ACC112 (cell line): ENCODE measurements around the gene MAN2A2.
"Not testable (repeated sequence)": the region's sequence is repeated elsewhere in the genome, so short reads cannot be mapped to it uniquely, and the experiment has no call there.

Experiments
- H2AFZ ChIP-seq: fragments of 200-600 bp; sonication (generic); one replicate; pipeline ENCODE4 v1.6.0; 2017; ENCODE audit warnings: antibody characterized with exemption, low read length; ENCODE audit not compliant: unreplicated experiment
- H3K27ac ChIP-seq: fragments of 200-600 bp; sonication (generic); 2 replicates; pipeline ENCODE4 v1.5.1; 2014; ENCODE audit warnings: low read depth, mild to moderate bottlenecking, antibody characterized with exemption, low read length, moderate library complexity
- H3K27me3 ChIP-seq: fragments of 200-600 bp; sonication (generic); 2 replicates; pipeline ENCODE4 v1.6.1; 2014; ENCODE audit warnings: mild to moderate bottlenecking, antibody characterized with exemption, low read length, moderate library complexity, mixed read lengths; ENCODE audit not compliant: insufficient read depth
- H3K36me3 ChIP-seq: fragments of 200-600 bp; sonication (generic); 2 replicates; pipeline ENCODE4 v1.6.1; 2016; ENCODE audit warnings: mild to moderate bottlenecking, antibody characterized with exemption, low read length, moderate library complexity, mixed read lengths; ENCODE audit not compliant: insufficient read depth
- H3K4me1 ChIP-seq: fragments of 200-600 bp; sonication (generic); one replicate; pipeline ENCODE4 v1.6.1; 2016; ENCODE audit warnings: low read length, mixed read lengths; ENCODE audit not compliant: insufficient read depth, unreplicated experiment, control insufficient read depth
- H3K4me3 ChIP-seq: fragments of 200-600 bp; sonication (generic); 2 replicates; pipeline ENCODE4 v1.5.1; 2014; ENCODE audit warnings: mild to moderate bottlenecking, low read depth, low read length
- H3K79me2 ChIP-seq: fragments of 200-600 bp; sonication (generic); one replicate; pipeline ENCODE4 v1.6.0; 2016; ENCODE audit warnings: low read length; ENCODE audit not compliant: control insufficient read depth, unreplicated experiment, insufficient read depth

Gene MAN2A2

DNA sequence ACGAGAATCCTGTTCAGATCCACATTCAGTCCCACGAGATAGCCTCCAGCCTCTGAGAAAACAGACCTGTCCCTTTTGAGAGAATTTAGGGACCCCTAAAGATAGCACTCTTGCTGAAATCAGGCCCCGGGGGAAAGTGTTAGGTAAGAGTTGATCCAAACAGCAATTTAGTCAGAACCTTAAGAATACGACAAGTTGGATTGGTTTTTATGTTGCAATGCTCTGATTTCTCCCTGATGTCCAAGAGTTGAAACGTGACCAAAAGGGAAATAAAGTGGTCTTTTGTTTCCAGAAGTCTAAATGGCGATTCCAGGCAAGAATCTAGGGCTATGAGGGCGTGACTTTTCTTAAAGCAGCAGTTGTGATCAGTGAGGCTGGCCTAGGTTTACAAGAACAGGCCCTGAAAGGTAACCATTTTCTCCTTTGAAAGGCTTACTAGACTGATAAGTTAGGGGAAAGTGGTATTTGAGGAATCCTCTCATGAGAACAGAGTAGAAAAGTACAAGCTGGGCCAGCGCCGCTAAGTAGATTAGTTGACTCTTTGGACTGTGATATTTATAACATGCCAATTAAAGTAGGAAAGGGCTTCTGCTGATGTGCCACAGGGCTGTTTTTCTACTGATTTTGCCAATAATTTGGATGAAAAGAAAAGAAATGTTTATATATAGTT lies 4.9 kb downstream of the MAN2A2 start:
- Histone ChIP-seq H3K27me3 (no peaks in the 10 kb centered on the region), H3K36me3 (no peaks in the 10 kb centered on the region), H3K27ac (no peak overlapping the region)

DNA sequence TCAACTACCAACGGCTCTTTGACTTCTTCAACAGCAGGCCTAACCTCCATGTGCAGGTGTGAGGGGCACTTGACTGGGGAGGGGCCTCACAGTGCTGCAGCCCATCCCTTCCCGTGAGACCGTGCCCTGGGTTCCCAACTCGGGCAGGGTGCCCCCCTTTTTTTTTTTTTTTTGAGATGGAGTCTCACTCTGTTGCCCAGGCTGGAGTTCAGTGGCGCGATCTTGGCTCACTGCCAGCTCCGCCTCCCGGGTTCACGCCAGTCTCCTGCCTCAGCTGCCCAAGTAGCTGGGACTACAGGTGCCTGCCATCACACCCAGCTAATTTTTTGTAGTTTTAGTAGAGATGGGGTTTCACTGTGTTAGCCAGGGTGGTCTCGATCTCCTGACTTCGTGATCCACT lies 6.3 kb downstream of the MAN2A2 start:
- H2AFZ ChIP-seq, H3K27me3 ChIP-seq, H3K79me2 ChIP-seq, H3K4me3 ChIP-seq, H3K36me3 ChIP-seq, H3K4me1 ChIP-seq, H3K27ac ChIP-seq: not testable (repeated sequence)

More for the DNA sequence above, 4.9 kb downstream of the MAN2A2 start:
- H3K4me1 ChIP-seq, result no peaks in the 10 kb centered on the region
- no peak overlapping the region for H3K4me3 ChIP-seq
- H3K79me2 ChIP-seq, result no peaks in the 10 kb centered on the region
- H2AFZ ChIP-seq, result no peak overlapping the region

DNA sequence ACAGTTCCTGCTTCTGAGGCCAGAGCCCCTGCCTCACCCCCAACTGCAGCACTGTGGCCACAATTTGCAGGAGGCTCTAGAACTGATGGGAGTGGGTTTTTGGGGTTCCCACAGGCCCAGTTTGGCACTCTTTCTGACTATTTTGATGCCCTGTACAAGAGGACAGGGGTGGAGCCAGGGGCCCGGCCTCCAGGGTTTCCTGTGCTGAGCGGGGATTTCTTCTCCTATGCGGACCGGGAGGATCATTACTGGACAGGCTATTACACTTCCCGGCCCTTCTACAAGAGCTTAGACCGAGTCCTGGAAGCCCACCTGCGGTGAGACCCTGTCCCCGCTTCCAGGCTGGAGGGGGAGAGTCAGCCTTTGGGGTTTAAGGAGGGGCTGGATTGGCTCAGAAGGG lies 6.9 kb downstream of the MAN2A2 start:
- Histone ChIP-seq H3K27ac (no peak overlapping the region), H3K27me3 (no peaks in the 10 kb centered on the region), H3K4me3 (no peak overlapping the region), H2AFZ (no peak overlapping the region), H3K36me3 (no peaks in the 10 kb centered on the region), H3K4me1 (no peaks in the 10 kb centered on the region), H3K79me2 (no peaks in the 10 kb centered on the region)

DNA sequence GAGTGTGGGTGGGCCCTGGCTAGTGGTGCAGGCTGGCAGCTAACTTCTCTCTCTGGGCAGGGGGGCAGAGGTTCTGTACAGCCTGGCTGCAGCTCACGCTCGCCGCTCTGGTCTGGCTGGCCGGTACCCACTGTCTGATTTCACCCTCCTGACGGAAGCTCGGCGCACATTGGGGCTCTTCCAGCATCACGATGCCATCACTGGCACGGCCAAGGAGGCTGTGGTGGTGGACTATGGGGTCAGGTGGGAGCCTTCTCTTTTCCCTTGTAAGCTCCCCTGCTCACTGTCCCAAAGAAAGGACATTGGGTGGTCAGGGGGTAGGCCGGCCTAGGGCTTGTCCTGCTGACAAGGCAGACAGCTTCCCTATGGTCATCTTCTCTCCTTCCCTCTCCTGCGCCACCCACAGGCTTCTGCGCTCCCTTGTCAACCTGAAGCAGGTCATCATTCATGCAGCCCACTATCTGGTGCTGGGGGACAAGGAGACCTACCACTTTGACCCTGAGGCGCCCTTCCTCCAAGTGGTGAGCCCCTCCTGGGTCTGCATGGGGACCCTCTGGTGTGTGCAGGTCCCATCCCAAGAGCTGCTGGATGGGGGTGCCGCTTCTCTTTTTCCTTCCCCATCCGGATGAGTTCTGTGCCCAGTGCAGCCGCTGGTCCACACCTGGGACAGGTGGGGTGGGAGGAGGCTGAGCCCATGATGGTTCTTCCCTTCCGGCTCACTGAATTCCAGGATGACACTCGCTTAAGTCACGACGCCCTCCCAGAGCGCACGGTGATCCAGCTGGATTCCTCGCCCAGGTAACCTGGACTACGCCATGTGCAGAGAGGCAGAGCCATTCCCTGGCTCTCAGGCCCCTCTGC lies 7.6 kb downstream of the MAN2A2 start:
- Histone ChIP-seq H3K27me3 (no peaks in the 10 kb centered on the region), H3K27ac (no peak overlapping the region), H3K36me3 (no peaks in the 10 kb centered on the region), H3K4me1 (no peaks in the 10 kb centered on the region), H2AFZ (no peak overlapping the region), H3K4me3 (no peak overlapping the region), H3K79me2 (no peaks in the 10 kb centered on the region)

DNA sequence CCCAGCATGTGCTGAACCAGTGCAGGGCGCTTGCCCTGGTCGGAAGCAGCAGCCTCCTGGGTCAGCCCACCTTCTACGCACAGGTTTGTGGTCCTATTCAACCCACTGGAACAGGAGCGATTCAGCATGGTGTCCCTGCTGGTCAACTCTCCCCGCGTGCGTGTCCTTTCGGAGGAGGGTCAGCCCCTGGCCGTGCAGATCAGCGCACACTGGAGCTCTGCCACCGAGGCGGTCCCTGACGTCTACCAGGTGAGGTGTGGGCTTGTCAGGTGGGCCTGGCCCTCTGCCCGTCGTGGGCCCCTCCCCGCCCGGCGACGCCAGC lies 8.2 kb downstream of the MAN2A2 start:
- no peaks in the 10 kb centered on the region for H3K27me3 ChIP-seq
- H3K4me1 ChIP-seq, result no peaks in the 10 kb centered on the region
- no peak overlapping the region for H2AFZ ChIP-seq
- no peaks in the 10 kb centered on the region for H3K36me3 ChIP-seq
- H3K27ac ChIP-seq, result no peak overlapping the region
- no peak overlapping the region for H3K4me3 ChIP-seq
- no peaks in the 10 kb centered on the region for H3K79me2 ChIP-seq

DNA sequence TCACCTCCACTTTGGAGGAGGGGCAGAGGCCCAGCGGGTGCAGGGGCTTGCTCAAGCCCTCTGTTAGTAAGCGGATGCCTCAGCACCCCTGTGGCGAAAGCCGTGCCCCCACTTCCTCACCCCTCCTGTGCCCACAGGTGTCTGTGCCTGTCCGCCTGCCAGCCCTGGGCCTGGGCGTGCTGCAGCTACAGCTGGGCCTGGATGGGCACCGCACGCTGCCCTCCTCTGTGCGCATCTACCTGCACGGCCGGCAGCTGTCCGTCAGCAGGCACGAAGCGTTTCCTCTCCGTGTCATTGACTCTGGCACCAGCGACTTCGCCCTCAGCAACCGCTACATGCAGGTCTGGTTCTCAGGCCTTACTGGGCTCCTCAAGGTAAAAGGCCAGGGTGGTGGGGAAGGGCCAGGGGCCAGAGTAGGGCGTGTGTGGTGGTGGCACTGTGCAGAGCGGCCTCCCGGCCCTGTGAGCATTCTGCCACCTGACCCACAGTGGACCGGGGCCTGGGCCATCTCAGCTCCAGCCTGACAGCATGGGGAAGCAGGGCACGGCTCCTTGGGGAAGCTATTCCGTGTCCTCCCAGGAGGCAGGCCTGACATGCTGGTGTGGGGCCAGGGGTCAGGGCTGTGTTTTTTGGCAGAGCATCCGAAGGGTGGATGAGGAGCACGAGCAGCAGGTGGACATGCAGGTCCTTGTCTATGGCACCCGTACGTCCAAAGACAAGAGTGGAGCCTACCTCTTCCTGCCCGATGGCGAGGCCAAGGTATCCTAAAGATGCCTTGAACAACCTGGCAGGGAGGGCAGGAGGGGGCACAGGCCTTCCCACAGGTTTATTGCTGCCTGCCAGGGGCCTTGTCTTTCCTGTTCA lies 9.0 kb downstream of the MAN2A2 start:
- H3K36me3 ChIP-seq, result no peaks in the 10 kb centered on the region

DNA sequence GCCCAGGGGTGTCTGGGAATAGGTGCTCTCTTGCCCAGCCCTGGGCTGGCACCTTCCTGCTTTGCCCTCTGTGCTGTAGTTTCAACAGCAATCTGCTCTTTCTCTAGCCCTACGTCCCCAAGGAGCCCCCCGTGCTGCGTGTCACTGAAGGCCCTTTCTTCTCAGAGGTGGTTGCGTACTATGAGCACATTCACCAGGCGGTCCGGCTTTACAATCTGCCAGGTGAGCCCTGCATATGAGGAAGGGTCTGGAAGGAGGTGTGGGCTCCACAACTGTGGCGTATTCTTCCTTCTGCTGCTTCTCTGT lies 9.6 kb downstream of the MAN2A2 start:
- Histone ChIP-seq H3K27me3 (no peaks in the 10 kb centered on the region), H3K4me3 (no peak overlapping the region), H2AFZ (no peak overlapping the region), H3K79me2 (no peaks in the 10 kb centered on the region), H3K27ac (no peak overlapping the region), H3K4me1 (no peaks in the 10 kb centered on the region), H3K36me3 (no peaks in the 10 kb centered on the region)

More for the DNA sequence above, 9.0 kb downstream of the MAN2A2 start:
- no peak overlapping the region for H3K27ac ChIP-seq
- no peaks in the 10 kb centered on the region for H3K79me2 ChIP-seq
- no peak overlapping the region for H3K4me3 ChIP-seq
- H3K27me3 ChIP-seq, result no peaks in the 10 kb centered on the region
- no peak overlapping the region for H2AFZ ChIP-seq
- H3K4me1 ChIP-seq, result no peaks in the 10 kb centered on the region

DNA sequence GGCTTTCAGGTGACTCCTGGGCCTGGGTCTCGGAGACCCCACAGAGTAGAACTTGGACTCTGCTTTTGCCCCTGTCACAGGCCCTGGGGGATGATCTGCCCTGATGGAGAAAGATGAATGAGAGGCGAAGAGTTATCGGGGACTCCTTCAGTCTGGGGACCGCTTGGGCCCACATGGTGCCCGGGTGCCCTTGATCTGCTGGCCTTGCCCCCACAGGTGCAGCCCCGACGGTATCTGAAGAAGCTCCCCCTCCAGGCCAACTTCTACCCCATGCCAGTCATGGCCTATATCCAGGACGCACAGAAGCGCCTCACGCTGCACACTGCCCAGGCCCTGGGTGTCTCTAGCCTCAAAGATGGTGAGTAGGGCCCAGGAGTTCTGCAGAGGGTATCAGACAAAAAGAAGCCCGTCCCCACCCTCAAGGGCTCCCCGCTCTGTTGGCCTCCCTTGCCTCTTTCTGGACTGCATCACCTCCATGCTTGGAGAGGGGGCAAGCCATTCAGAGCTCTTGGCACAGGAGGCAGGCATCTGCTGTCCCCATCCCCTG lies 10.4 kb downstream of the MAN2A2 start:
- H3K27me3 ChIP-seq, result no peaks in the 10 kb centered on the region
- H2AFZ ChIP-seq, result no peak overlapping the region
- H3K4me3 ChIP-seq, result no peak overlapping the region
- H3K4me1 ChIP-seq, result no peaks in the 10 kb centered on the region
- no peaks in the 10 kb centered on the region for H3K36me3 ChIP-seq
- H3K27ac ChIP-seq, result no peak overlapping the region
- no peaks in the 10 kb centered on the region for H3K79me2 ChIP-seq

DNA sequence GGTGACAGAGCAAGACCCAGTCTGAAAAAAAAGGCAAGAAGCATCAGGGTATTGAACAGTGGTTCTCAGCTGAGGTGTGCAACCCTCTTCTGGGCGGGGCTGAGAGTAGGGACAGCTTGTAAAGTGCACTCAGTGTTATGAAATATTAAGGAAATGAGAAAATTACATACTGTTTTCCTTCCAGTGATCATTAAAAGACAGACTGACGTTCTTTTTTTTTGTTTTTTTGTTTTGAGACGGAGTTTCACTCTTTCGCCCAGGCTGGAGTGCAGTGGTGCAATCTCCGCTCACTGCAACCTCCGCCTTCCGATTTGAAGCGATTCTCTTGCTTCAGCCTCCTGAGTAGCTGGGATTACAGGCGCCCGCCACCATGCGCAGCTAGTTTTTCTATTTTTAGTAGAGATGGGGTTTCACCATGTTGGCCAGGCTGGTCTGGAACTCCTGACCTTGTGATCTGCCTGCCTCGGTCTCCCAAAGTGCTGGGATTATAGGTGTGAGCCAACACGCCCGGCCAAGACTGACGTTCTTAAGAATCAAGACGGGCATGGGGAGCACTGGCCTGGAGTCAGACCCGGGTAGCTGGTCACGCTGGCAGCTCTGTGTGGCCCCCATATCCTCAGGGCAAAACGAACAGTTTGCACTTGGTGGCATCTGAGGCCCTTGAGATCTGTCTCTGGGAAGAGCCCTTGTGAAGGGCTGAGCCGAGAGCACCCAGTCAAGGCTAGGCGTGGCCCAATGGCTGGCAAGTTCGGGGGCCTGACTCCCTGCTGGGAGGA lies 11.4 kb downstream of the MAN2A2 start:
- H3K4me3 ChIP-seq, result no peak overlapping the region
- no peak overlapping the region for H2AFZ ChIP-seq
- no peaks in the 10 kb centered on the region for H3K4me1 ChIP-seq
- H3K36me3 ChIP-seq, result no peaks in the 10 kb centered on the region
- H3K27me3 ChIP-seq, result no peaks in the 10 kb centered on the region
- no peak overlapping the region for H3K27ac ChIP-seq
- no peaks in the 10 kb centered on the region for H3K79me2 ChIP-seq

DNA sequence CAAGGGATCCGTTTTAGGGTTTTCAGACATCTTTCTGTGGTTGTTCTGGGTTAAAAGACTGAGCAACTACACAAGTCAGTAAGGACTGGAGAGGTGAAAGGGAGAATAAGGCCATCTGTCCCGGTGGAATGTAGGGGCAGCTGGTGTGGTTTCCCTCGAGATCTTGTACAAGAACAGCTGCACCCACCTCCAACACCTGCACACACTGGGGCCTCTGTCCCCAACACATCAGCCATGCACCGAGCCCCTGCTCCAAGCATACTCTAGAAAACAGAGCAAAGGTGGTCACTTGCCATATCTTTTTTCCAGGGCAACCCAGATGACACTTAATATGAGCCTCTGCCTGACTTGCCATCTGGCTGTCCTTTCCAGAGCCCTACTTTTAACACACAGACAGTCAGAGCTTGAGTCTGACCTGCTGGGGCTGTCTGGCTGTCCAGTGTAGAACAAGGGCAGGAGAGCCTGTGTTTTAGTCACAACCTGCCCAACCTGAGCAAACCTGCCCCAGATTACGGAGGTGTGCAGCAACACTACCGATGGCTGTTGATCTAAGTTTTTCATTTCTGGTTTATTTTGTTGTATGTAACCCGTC lies 12.2 kb downstream of the MAN2A2 start:
- Histone ChIP-seq H3K27ac (no peak overlapping the region), H3K79me2 (no peaks in the 10 kb centered on the region), H3K27me3 (no peaks in the 10 kb centered on the region), H3K4me1 (no peaks in the 10 kb centered on the region), H3K36me3 (no peaks in the 10 kb centered on the region), H2AFZ (no peak overlapping the region), H3K4me3 (no peak overlapping the region)
